SU-DHL-6 (cell line): Measurements from ENCODE around the gene CENPB.

ENCODE experiments used
- CTCF ChIP-seq: fragments of 200-600 bp; sonication (generic); IDR thresholded peaks from one replicate; pipeline ENCODE4 v1.5.1; 2017; ENCODE audit warnings: antibody characterized with exemption, mild to moderate bottlenecking, low read length, moderate library complexity; ENCODE audit not compliant: insufficient read depth, poor library complexity, severe bottlenecking
- EZH2phosphoT487 ChIP-seq: fragments of 200-600 bp; sonication (generic), shearing (Covaris generic); conservative IDR thresholded peaks from 2 replicates; pipeline ENCODE4 v1.6.1; 2018; ENCODE audit warnings: mild to moderate bottlenecking, antibody characterized with exemption, low read length, moderate library complexity, mixed read lengths

GRCh38 chr20:3759884-3760283 lies 26.7 kb downstream of the CENPB start:
- TF ChIP-seq CTCF = no peak
- no peak for TF ChIP-seq EZH2phosphoT487
